HEK293 (cell line): ENCODE measurements around the gene GRB10.

ENCODE experiments used
- CTCF ChIA-PET: fragments of 350-600 bp; formaldehyde crosslinking; extraction: SDS; loops from one replicate; lab custom pipeline; 2021; ENCODE audit warnings: antibody characterized with exemption; lab: Yijun Ruan, JAX
- POLR2A ChIA-PET: fragments of 300-600 bp; formaldehyde crosslinking; extraction: SDS; loops from one replicate; lab custom pipeline; 2020; ENCODE audit warnings: antibody characterized with exemption, inconsistent platforms; lab: Yijun Ruan, JAX
- H3K27ac ChIP-seq: fragments of 200-500 bp; sonication (Bioruptor generic); 2 replicates; pipeline ENCODE4 v1.5.1; 2014; ENCODE audit warnings: low read depth, low read length, control low read depth, inconsistent platforms; ENCODE audit errors: extremely low read depth
- H3K36me3 ChIP-seq, 2 experiments: fragments of 200-500 bp in 1 of 2; sonication (Bioruptor generic) in 1 of 2; 1 replicate in 1 of 2; 2 replicates in 1 of 2; pipeline ENCODE4 v1.5.1; 2014 to 2017; ENCODE audit warnings: inconsistent platforms in 2 of 2, low read length in 2 of 2; ENCODE audit not compliant: control insufficient read depth in 2 of 2, insufficient read depth in 1 of 2
- H3K4me1 ChIP-seq: fragments of 200-500 bp; sonication (Bioruptor generic); 2 replicates; pipeline ENCODE4 v1.5.1; 2014; ENCODE audit warnings: mild to moderate bottlenecking, low read length, inconsistent platforms; ENCODE audit not compliant: control insufficient read depth, insufficient read depth
- H3K4me3 ChIP-seq: 2 replicates; pipeline ENCODE4 v1.5.1; 2011; ENCODE audit warnings: low read depth, mild to moderate bottlenecking, control low read depth, low read length, moderate library complexity
- H3K9me3 ChIP-seq: fragments of 200-500 bp; sonication (Bioruptor generic); 2 replicates; pipeline ENCODE4 v1.5.1; 2014; ENCODE audit warnings: low read depth, low read length, inconsistent platforms; ENCODE audit not compliant: control insufficient read depth, insufficient read depth
- GFI1B ChIP-seq: fragments of 450-650 bp; formaldehyde crosslinking; IDR thresholded peaks from 2 replicates; pipeline ENCODE4 v1.5.1; 2016; ENCODE audit warnings: missing biosample characterization, missing genetic modification characterization
- HIC1 ChIP-seq: fragments of 450-650 bp; formaldehyde crosslinking; IDR thresholded peaks from 2 replicates; pipeline ENCODE4 v1.5.1; 2016; ENCODE audit warnings: missing biosample characterization, missing genetic modification characterization
- KLF10 ChIP-seq: fragments of 450-650 bp; IDR thresholded peaks from 2 replicates; pipeline ENCODE4 v1.5.1; 2018; ENCODE audit warnings: missing biosample characterization, mild to moderate bottlenecking, missing genetic modification characterization
- PRDM1 ChIP-seq: fragments of 450-650 bp; formaldehyde crosslinking; IDR thresholded peaks from 2 replicates; pipeline ENCODE4; 2016; ENCODE audit warnings: missing biosample characterization, missing genetic modification characterization
- SALL2 ChIP-seq: fragments of 450-650 bp; formaldehyde crosslinking; IDR thresholded peaks from 2 replicates; pipeline ENCODE4 v1.5.0; 2017; ENCODE audit warnings: missing biosample characterization, mild to moderate bottlenecking, missing genetic modification characterization, borderline replicate concordance
- ZFP41 ChIP-seq: fragments of 450-650 bp; formaldehyde crosslinking; IDR thresholded peaks from 2 replicates; pipeline ENCODE4 v1.5.1; 2016; ENCODE audit warnings: missing biosample characterization, missing genetic modification characterization, borderline replicate concordance
- ZNF223 ChIP-seq: fragments of 450-650 bp; formaldehyde crosslinking; IDR thresholded peaks from 2 replicates; pipeline ENCODE4 v1.5.1; 2016; ENCODE audit warnings: missing biosample characterization, missing genetic modification characterization
- ZNF23 ChIP-seq: fragments of 450-650 bp; formaldehyde crosslinking; IDR thresholded peaks from 2 replicates; pipeline ENCODE4 v1.5.1; 2016; ENCODE audit warnings: missing biosample characterization, missing genetic modification characterization, borderline replicate concordance
- ZNF248 ChIP-seq: fragments of 450-650 bp; formaldehyde crosslinking; IDR thresholded peaks from 2 replicates; pipeline ENCODE4 v1.5.1; 2017; ENCODE audit warnings: missing biosample characterization, missing genetic modification characterization
- ZNF266 ChIP-seq: fragments of 450-650 bp; formaldehyde crosslinking; IDR thresholded peaks from 2 replicates; pipeline ENCODE4 v1.5.1; 2016; ENCODE audit warnings: missing biosample characterization, missing genetic modification characterization, low read depth
- ZNF48 ChIP-seq: fragments of 450-650 bp; formaldehyde crosslinking; IDR thresholded peaks from 2 replicates; pipeline ENCODE4 v1.5.1; 2016; ENCODE audit warnings: missing biosample characterization, missing genetic modification characterization
- ZNF544 ChIP-seq: fragments of 450-650 bp; formaldehyde crosslinking; IDR thresholded peaks from 2 replicates; pipeline ENCODE4 v1.5.0; 2017; ENCODE audit warnings: missing biosample characterization, missing genetic modification characterization
- ZNF654 ChIP-seq: fragments of 450-650 bp; formaldehyde crosslinking; IDR thresholded peaks from 2 replicates; pipeline ENCODE4 v1.5.1; 2016; ENCODE audit warnings: low read depth, missing biosample characterization, missing genetic modification characterization
- ZNF707 ChIP-seq: fragments of 450-650 bp; formaldehyde crosslinking; IDR thresholded peaks from 2 replicates; pipeline ENCODE4 v1.5.1; 2016; ENCODE audit warnings: missing biosample characterization, missing genetic modification characterization
- ZNF768 ChIP-seq: fragments of 450-650 bp; formaldehyde crosslinking; IDR thresholded peaks from 2 replicates; pipeline ENCODE4 v1.5.1; 2018; ENCODE audit warnings: missing biosample characterization, mild to moderate bottlenecking, missing genetic modification characterization
- ZNF843 ChIP-seq: fragments of 450-650 bp; formaldehyde crosslinking; IDR thresholded peaks from 2 replicates; pipeline ENCODE4 v1.5.1; 2016; ENCODE audit warnings: missing biosample characterization, missing genetic modification characterization
- TF ChIP-seq, protein P1 (sequence below): fragments of 450-650 bp; formaldehyde crosslinking; conservative IDR thresholded peaks from 2 replicates; pipeline ENCODE4 v1.5.1; 2016; ENCODE audit warnings: low read depth, missing biosample characterization, missing genetic modification characterization

The GRB10 gene

DNA sequence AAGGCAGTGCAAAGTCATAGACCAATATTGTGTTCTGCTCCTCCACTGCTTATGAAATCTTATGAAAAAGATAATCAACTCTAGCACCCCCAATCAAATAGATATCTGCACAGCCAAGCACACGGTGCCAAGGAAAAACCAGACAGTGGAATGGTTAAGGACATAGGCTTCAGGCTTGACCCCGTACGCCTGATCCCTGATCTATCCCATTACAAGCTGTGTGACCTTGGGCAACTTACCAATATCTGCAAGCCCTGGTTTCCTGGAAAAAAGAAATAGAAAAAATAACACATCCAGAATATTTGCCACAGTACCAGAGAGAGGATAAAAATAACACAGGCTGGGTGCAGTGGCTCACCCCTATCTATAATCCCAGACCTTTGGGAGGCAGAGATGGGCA lies 56.9 kb downstream of the GRB10 start:
- CTCF ChIA-PET: no interaction called here
- H3K4me3 ChIP-seq: no peak overlapping the region
- TF ChIP-seq, protein P1, sequence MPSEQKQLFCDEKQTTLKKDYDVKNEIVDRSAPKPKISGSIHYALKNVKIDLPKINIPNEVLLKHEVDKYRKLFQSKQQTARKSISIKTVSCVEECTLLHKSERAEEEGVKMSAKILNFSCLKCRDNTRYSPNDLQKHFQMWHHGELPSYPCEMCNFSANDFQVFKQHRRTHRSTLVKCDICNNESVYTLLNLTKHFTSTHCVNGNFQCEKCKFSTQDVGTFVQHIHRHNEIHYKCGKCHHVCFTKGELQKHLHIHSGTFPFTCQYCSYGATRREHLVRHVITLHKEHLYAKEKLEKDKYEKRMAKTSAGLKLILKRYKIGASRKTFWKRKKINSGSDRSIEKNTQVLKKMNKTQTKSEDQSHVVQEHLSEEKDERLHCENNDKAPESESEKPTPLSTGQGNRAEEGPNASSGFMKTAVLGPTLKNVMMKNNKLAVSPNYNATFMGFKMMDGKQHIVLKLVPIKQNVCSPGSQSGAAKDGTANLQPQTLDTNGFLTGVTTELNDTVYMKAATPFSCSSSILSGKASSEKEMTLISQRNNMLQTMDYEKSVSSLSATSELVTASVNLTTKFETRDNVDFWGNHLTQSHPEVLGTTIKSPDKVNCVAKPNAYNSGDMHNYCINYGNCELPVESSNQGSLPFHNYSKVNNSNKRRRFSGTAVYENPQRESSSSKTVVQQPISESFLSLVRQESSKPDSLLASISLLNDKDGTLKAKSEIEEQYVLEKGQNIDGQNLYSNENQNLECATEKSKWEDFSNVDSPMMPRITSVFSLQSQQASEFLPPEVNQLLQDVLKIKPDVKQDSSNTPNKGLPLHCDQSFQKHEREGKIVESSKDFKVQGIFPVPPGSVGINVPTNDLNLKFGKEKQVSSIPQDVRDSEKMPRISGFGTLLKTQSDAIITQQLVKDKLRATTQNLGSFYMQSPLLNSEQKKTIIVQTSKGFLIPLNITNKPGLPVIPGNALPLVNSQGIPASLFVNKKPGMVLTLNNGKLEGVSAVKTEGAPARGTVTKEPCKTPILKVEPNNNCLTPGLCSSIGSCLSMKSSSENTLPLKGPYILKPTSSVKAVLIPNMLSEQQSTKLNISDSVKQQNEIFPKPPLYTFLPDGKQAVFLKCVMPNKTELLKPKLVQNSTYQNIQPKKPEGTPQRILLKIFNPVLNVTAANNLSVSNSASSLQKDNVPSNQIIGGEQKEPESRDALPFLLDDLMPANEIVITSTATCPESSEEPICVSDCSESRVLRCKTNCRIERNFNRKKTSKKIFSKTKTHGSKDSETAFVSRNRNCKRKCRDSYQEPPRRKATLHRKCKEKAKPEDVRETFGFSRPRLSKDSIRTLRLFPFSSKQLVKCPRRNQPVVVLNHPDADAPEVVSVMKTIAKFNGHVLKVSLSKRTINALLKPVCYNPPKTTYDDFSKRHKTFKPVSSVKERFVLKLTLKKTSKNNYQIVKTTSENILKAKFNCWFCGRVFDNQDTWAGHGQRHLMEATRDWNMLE: no peak
- no peak for TF ChIP-seq ZNF707 (tag by site-specific recombination)
- no peak for TF ChIP-seq ZNF48 (tag by site-specific recombination)
- TF ChIP-seq ZNF843 (tag by site-specific recombination): no peak
- TF ChIP-seq ZNF223 (tag by site-specific recombination): no peak
- TF ChIP-seq ZNF654: no peak
- TF ChIP-seq ZNF544 (tag by site-specific recombination): no peak
- TF ChIP-seq, all 188 proteins: peak for 0
- POLR2A ChIA-PET: no interaction called here
- H3K27ac ChIP-seq: no peak overlapping the region
- peaks cover 5% of the 10 kb centered on the region; the same call in 1 of the 2 replicates for H3K4me1 ChIP-seq
- H3K9me3 ChIP-seq: no peaks in the 10 kb centered on the region
- no peaks in the 10 kb centered on the region; a peak in 1 of 3 replicates for H3K36me3 ChIP-seq

- Histone ChIP-seq H3K27ac (no peak overlapping the region), H3K4me3 (no peak overlapping the region), H3K4me1 (peaks cover 14% of the 10 kb centered on the region), H3K9me3 (no peaks in the 10 kb centered on the region), H3K36me3 (no peaks in the 10 kb centered on the region; a peak in 1 of 3 replicates)
- no peak for TF ChIP-seq ZNF248 (tag by site-specific recombination)
- no peak for TF ChIP-seq GFI1B (tag by site-specific recombination)
- no peak for TF ChIP-seq PRDM1 (tag by site-specific recombination)
- no peak for TF ChIP-seq ZNF266
- ChIA-PET POLR2A (no interaction called here), CTCF (no interaction called here)
These were observed 57.9 kb downstream of the GRB10 start for GRCh38 chr7:50724526-50725520.

DNA sequence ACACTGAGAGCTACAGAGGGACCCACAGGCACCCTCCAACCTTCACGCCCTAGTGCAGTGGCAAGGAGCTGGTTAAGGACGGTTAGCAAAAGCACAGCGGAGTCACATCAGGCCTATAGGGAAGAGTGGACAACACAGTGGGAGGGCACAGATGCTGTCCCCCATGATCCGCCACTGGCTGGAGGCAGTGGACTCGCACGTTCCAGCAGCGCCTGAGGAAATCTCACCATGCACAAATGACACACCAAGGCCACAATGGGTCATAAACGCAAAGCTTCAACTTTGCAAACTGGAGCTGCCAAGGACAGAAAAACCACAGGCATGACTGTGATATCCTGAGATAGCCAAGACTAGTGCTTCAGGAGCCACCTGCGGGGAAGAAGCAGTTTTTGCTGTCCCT lies 58.8 kb downstream of the GRB10 start:
- ChIA-PET POLR2A (no interaction called here), CTCF (no interaction called here)
- no peak overlapping the region for H3K27ac ChIP-seq
- no peaks in the 10 kb centered on the region; a peak in 1 of 3 replicates for H3K36me3 ChIP-seq
- no peaks in the 10 kb centered on the region for H3K9me3 ChIP-seq
- H3K4me3 ChIP-seq: no peak overlapping the region
- peaks cover 18% of the 10 kb centered on the region for H3K4me1 ChIP-seq
- TF ChIP-seq ZNF768 (tag by site-specific recombination) (no peak), KLF10 (no peak), ZFP41 (tag by site-specific recombination) (no peak), HIC1 (tag by site-specific recombination) (no peak), ZNF23 (tag by site-specific recombination) (no peak), SALL2 (tag by site-specific recombination) (no peak)
